NCI-H510A (cell line): ENCODE data around the gene LCLAT1.

Source experiments
- DNase-seq: peaks from one replicate; lab custom pipeline; 2025; lab: John Stamatoyannopoulos, UW

The LCLAT1 gene

GRCh38 chr2:30422444-30423040, 24.5 kb upstream of the LCLAT1 start:
- DNase-seq, result peak; percentile 12

GRCh38 chr2:30424231-30424630, 22.8 kb upstream of the LCLAT1 start:
- DNase-seq, result no peak

- no peak for DNase-seq
These were observed 21.7 kb upstream of the LCLAT1 start for GRCh38 chr2:30425326-30425725.

GRCh38 chr2:30427606-30428347, 19.3 kb upstream of the LCLAT1 start:
- DNase-seq, result no peak

- DNase-seq, result no peak
These were observed 18.7 kb upstream of the LCLAT1 start for GRCh38 chr2:30428348-30428662.

GRCh38 chr2:30428827-30429461, 18.1 kb upstream of the LCLAT1 start:
- no peak for DNase-seq

GRCh38 chr2:30433541-30434299, 13.3 kb upstream of the LCLAT1 start:
- DNase-seq, result no peak

- no peak for DNase-seq
These were observed 12.3 kb upstream of the LCLAT1 start for GRCh38 chr2:30434708-30435107.

GRCh38 chr2:30436859-30437435, 10.1 kb upstream of the LCLAT1 start:
- DNase-seq, result no peak

GRCh38 chr2:30437809-30438548, 9.1 kb upstream of the LCLAT1 start:
- DNase-seq, result no peak

- no peak for DNase-seq
These were observed 7.8 kb upstream of the LCLAT1 start for GRCh38 chr2:30439296-30439695.

- DNase-seq, result no peak
These were observed 7.2 kb upstream of the LCLAT1 start for GRCh38 chr2:30439879-30440278.

GRCh38 chr2:30441023-30441422, 6.0 kb upstream of the LCLAT1 start:
- no peak for DNase-seq

- no peak for DNase-seq
These were observed 4.0 kb upstream of the LCLAT1 start for GRCh38 chr2:30443081-30443480.

- DNase-seq, result no peak
These were observed 2.8 kb upstream of the LCLAT1 start for GRCh38 chr2:30444273-30444672.

- no peak for DNase-seq
These were observed 1.7 kb upstream of the LCLAT1 start for GRCh38 chr2:30445266-30445821.

- DNase-seq, result no peak
These were observed 371 bp upstream of the LCLAT1 start for GRCh38 chr2:30446602-30447148.

- no peak for DNase-seq
These were observed 1.3 kb downstream of the LCLAT1 start for GRCh38 chr2:30448308-30448707.

- DNase-seq, result no peak
These were observed 1.8 kb downstream of the LCLAT1 start for GRCh38 chr2:30448866-30449265.

- no peak for DNase-seq
These were observed 3.0 kb downstream of the LCLAT1 start for GRCh38 chr2:30450025-30450424.

GRCh38 chr2:30453498-30453897, 6.5 kb downstream of the LCLAT1 start:
- DNase-seq, result no peak
